ENCODE results near the gene AKR7A2.

DNA sequence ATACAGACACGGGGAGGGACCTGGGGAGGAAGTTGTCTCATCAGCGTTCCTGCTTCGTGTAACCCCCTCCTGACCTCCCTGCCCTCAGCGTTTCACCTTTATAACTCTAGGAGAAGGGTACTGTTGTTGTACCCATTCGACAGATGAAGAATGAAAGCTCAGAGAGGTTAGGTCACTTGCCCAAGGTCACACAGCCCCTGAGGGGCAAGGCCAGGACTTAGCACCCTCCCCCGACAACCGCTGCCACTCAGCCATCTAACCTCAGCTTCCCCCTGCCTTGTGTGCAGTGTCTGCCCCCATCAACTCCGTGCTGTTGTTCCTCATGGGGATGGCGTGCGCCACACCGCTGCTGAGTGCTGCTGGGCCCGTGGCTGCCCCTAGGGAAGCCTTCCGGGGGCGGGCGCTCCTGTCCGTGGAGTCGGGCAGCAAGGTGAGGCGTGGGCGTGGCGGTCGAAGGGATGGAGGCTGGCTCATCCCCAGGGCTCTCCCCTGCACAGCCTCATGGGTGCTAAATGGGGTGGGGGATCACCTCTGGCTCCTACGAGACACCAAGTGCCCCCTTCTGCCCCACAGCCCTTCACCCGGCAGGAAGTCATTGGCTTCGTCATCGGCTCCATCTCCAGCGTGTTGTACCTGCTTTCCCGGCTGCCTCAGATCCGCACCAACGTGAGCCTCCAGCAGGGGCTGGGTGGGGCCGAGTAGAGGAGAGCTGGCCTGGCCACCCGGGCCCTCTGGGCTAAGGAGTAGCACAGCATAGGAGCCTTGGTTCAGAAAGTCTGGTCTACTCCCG, 14.2 kb upstream of the AKR7A2 start:
- TF ChIP-seq, protein P1, sequence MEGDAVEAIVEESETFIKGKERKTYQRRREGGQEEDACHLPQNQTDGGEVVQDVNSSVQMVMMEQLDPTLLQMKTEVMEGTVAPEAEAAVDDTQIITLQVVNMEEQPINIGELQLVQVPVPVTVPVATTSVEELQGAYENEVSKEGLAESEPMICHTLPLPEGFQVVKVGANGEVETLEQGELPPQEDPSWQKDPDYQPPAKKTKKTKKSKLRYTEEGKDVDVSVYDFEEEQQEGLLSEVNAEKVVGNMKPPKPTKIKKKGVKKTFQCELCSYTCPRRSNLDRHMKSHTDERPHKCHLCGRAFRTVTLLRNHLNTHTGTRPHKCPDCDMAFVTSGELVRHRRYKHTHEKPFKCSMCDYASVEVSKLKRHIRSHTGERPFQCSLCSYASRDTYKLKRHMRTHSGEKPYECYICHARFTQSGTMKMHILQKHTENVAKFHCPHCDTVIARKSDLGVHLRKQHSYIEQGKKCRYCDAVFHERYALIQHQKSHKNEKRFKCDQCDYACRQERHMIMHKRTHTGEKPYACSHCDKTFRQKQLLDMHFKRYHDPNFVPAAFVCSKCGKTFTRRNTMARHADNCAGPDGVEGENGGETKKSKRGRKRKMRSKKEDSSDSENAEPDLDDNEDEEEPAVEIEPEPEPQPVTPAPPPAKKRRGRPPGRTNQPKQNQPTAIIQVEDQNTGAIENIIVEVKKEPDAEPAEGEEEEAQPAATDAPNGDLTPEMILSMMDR (IDR thresholded peaks at IDR 0.05): no peak
- TF ChIP-seq POLR2A (IDR thresholded peaks at IDR 0.05): no peak
